ENCODE data around the gene CPNE8.

The CPNE8 gene

GRCh38 chr12:38728894-38729293, 176.5 kb downstream of the CPNE8 start:
- DNase-seq (ENCODE audit: low read depth in 2 of 2) = no peak

GRCh38 chr12:38721611-38722252, 183.7 kb downstream of the CPNE8 start:
- no peak for DNase-seq (ENCODE audit: low read depth in 2 of 2)

- DNase-seq (ENCODE audit: low read depth in 2 of 2) = no peak
These were observed 184.7 kb downstream of the CPNE8 start for GRCh38 chr12:38720661-38721060.

- no peak for DNase-seq (ENCODE audit: low read depth in 2 of 2)
These were observed 192.1 kb downstream of the CPNE8 start for GRCh38 chr12:38713294-38713693.

- no peak for DNase-seq (ENCODE audit: low read depth in 2 of 2)
These were observed 194.3 kb downstream of the CPNE8 start for GRCh38 chr12:38711054-38711453.

GRCh38 chr12:38708466-38708865, 196.9 kb downstream of the CPNE8 start:
- DNase-seq (ENCODE audit: low read depth in 2 of 2) = no peak

- DNase-seq (ENCODE audit: low read depth in 2 of 2) = no peak
These were observed 197.7 kb downstream of the CPNE8 start for GRCh38 chr12:38707648-38708047.

- no peak for DNase-seq (ENCODE audit: low read depth in 2 of 2)
These were observed 208.1 kb downstream of the CPNE8 start for GRCh38 chr12:38697289-38697688.

GRCh38 chr12:38695057-38695456, 210.3 kb downstream of the CPNE8 start:
- no peak for DNase-seq (ENCODE audit: low read depth in 2 of 2)

- no peak for DNase-seq (ENCODE audit: low read depth in 2 of 2)
These were observed 214.2 kb downstream of the CPNE8 start for GRCh38 chr12:38691164-38691563.

GRCh38 chr12:38690646-38691045, 214.7 kb downstream of the CPNE8 start:
- DNase-seq (ENCODE audit: low read depth in 2 of 2) = no peak

GRCh38 chr12:38689704-38690103, 215.7 kb downstream of the CPNE8 start:
- no peak for DNase-seq (ENCODE audit: low read depth in 2 of 2)

- no peak for DNase-seq (ENCODE audit: low read depth in 2 of 2)
These were observed 216.2 kb downstream of the CPNE8 start for GRCh38 chr12:38689195-38689594.

- DNase-seq (ENCODE audit: low read depth in 2 of 2) = no peak
These were observed 222.9 kb downstream of the CPNE8 start for GRCh38 chr12:38682521-38682920.

- no peak for DNase-seq (ENCODE audit: low read depth in 2 of 2)
These were observed 235.9 kb downstream of the CPNE8 start for GRCh38 chr12:38669530-38669929.

- DNase-seq (ENCODE audit: low read depth in 2 of 2) = no peak
These were observed 236.3 kb downstream of the CPNE8 start for GRCh38 chr12:38669081-38669480.

GRCh38 chr12:38666425-38666824, 239.0 kb downstream of the CPNE8 start:
- DNase-seq (ENCODE audit: low read depth in 2 of 2) = no peak

- no peak for DNase-seq (ENCODE audit: low read depth in 2 of 2)
These were observed 240.6 kb downstream of the CPNE8 start for GRCh38 chr12:38664661-38665269.

GRCh38 chr12:38662829-38663228, 242.6 kb downstream of the CPNE8 start:
- DNase-seq (ENCODE audit: low read depth in 2 of 2) = no peak

GRCh38 chr12:38653650-38654049, 251.7 kb downstream of the CPNE8 start:
- no peak for DNase-seq (ENCODE audit: low read depth in 2 of 2)

GRCh38 chr12:38648813-38649212, 256.6 kb downstream of the CPNE8 start:
- DNase-seq (ENCODE audit: low read depth in 2 of 2) = no peak

GRCh38 chr12:38646146-38646545, 259.2 kb downstream of the CPNE8 start:
- no peak for DNase-seq (ENCODE audit: low read depth in 2 of 2)

- no peak for DNase-seq (ENCODE audit: low read depth in 2 of 2)
These were observed 265.8 kb downstream of the CPNE8 start for GRCh38 chr12:38639625-38640024.

GRCh38 chr12:38638401-38638800, 267.0 kb downstream of the CPNE8 start:
- no peak for DNase-seq (ENCODE audit: low read depth in 2 of 2)

Data from stimulated activated CD4-positive, alpha-beta T cell treated with anti-CD3 and anti-CD28 coated beads, Interleukin-1b, Interleukin-23, amount 100 ng/mL, for 4 hours (primary cell).